Measurements from ENCODE around the gene PLEKHA7.
"Not testable (repeated sequence)": the region's sequence is repeated elsewhere in the genome, so short reads cannot be mapped to it uniquely, and the experiment has no call there.

Gene PLEKHA7

DNA sequence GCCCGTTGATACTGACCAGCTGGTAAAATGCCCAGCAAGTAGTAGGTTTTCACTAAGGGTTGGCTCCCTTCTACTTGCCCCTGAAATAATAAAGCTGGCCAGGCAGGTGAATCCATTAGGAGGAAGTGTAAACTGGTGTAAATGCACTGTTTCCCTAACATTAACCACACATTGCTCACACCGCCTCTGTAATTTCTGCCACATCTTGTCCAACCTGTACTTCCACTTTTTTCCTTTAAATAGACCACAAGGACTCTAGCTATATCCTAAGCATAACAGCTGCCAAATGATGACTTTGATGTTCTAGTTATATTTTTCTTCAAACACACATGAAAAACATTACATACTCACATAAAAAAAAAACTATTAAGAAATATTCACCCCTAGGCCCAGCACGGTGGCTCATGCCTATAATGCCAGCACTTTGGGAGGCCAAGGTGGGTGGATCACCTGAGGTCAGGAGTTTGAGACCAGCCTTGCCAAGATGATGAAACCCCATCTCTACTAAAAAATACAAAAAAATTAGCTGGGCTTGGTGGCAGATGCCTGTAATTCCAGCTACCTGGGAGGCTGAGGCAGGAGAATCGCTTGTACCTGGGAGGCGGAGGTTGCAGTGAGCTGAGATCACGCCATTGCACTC lies 95.6 kb downstream of the PLEKHA7 start:
- DNase-seq (ENCODE audit: low read depth in 4 of 4, low spot score in 1 of 4), result not testable (repeated sequence)

GRCh38 chr11:16917941-16918340 lies 96.3 kb downstream of the PLEKHA7 start:
- no peak for DNase-seq (ENCODE audit: low read depth in 4 of 4, low spot score in 1 of 4)

DNA sequence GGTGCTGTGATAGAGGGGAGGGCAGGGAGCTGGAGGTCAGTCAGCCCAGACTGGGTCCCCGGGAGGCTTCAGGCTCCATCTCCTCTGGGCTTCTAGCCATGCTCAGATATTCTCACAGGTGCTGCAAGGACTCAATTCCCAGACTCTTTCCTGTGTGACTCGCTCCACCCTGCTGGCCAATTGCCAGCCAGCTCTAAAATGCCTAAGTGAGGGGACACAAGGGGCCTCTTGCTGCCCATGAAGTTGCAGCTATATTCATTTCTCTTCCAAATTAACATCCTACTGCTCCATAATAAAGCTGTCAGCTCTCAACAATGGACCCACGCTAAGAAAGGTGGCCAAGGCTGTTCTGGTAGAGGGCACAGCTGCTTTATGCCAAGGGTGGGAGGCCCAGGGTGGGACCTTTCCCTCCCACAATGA lies 101.5 kb downstream of the PLEKHA7 start:
- DNase-seq (ENCODE audit: low read depth in 4 of 4, low spot score in 1 of 4), result no peak

- DNase-seq (ENCODE audit: low read depth in 4 of 4, low spot score in 1 of 4), result no peak
These were observed 102.6 kb downstream of the PLEKHA7 start for GRCh38 chr11:16911658-16912057.

GRCh38 chr11:16911186-16911585 lies 103.0 kb downstream of the PLEKHA7 start:
- no peak for DNase-seq (ENCODE audit: low read depth in 4 of 4, low spot score in 1 of 4)

DNA sequence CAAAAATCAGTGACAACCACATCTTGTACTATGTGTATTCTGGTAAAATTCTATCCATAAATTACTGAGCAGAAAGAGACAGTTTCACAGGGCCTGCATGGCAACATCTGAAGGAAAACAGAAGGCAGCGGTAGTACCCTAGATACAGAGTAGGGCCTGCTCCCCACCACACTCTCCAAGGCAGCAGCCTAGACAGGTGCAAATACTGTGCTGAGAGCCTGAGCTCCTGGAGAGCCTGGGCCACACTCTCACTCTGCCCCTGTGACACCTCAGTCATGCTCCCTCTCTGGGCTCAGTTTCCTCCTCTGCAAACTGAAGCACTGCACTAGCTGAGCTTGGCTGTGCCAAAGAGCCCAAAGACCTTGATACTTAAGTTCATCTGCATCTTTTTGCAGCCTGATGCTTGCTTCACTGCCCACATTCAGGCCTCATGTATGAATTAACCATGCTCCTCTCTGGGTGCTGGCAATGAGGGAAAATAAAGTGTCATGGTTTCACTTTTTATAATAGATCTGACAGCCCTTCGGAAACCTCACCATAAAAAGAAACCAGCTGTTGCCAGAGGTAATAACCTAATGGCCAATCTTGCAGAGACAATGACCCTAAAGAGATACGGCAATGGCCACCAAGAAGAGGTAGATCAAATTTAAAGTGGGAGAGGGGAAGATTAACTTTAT lies 104.7 kb downstream of the PLEKHA7 start:
- no peak for DNase-seq (ENCODE audit: low read depth in 4 of 4, low spot score in 1 of 4)

DNA sequence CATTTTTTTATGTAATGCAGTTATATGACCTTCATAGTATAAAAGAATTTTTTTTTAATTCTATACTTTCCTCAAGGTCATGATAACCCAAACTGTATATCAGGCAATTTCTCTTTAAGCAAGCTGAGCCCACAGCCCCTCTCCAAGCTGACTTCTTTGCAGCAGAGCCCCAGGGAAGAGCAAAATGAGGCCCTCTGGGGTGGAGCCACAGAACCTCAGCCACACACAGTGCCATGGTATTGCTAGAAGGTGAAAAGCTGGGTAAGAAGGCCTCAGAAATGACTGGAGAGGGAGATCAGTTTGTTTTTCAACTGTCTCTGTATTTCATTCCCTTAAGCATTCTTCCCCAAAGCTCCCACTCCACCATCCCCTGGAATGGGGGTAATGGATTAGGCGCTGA lies 108.8 kb downstream of the PLEKHA7 start:
- no peak for DNase-seq (ENCODE audit: low read depth in 4 of 4, low spot score in 1 of 4)

DNA sequence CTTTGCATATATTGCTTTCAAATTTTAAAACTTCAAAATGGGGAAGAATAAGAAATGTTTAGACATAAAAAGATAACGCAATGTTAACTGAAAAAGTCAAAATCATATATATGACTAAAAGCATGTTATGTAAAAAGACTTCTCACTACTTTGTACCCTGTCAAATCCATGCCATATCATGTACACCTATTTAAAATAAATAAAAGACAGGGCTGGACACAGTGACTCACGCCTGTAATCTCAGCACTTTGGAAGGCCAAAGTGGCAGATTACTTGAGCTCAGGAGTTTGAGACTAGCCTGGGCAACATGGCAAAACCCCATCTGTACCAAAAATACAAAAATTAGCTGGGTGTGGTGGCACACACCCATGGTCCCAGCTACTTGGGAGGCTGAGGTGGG lies 109.5 kb downstream of the PLEKHA7 start:
- not testable (repeated sequence) for DNase-seq (ENCODE audit: low read depth in 4 of 4, low spot score in 1 of 4)

- DNase-seq (ENCODE audit: low read depth in 4 of 4, low spot score in 1 of 4), result no peak
These were observed 111.3 kb downstream of the PLEKHA7 start for GRCh38 chr11:16902781-16903378.

GRCh38 chr11:16902182-16902581 lies 112.0 kb downstream of the PLEKHA7 start:
- DNase-seq (ENCODE audit: low read depth in 4 of 4, low spot score in 1 of 4), result no peak

GRCh38 chr11:16900491-16900890 lies 113.7 kb downstream of the PLEKHA7 start:
- no peak for DNase-seq (ENCODE audit: low read depth in 4 of 4, low spot score in 1 of 4)

- no peak for DNase-seq (ENCODE audit: low read depth in 4 of 4, low spot score in 1 of 4)
These were observed 114.4 kb downstream of the PLEKHA7 start for GRCh38 chr11:16899708-16900303.

- no peak for DNase-seq (ENCODE audit: low read depth in 4 of 4, low spot score in 1 of 4)
These were observed 115.8 kb downstream of the PLEKHA7 start for GRCh38 chr11:16898274-16898985.

DNA sequence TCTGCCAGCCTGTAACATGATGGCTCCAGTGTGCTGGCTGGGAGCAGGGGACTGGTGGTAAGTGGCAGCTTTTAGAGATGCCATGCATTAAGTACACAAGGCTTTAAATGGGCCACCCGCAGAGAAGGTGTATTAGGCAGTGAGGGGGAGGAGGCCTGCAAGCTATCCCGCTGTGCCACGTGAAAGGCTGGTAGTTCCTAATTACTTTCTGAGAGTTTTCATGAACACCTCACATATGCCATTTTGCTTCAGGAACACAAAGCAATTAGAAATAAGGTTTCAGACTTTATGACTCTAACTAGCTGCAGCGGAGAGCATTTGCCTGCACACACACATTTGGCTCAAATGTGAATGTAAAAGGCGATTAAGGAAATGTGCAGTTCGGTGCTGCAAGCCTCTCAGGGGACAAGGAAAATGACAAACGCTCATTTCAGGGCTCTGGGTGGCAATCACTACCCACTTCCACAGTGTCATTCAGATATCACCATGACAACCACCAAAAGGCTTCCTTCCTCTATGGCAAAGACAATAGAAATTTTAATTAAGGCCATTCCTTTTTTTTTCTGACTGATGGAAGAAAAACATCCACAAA lies 116.6 kb downstream of the PLEKHA7 start:
- no peak for DNase-seq (ENCODE audit: low read depth in 4 of 4, low spot score in 1 of 4)

GRCh38 chr11:16896729-16897469 lies 117.3 kb downstream of the PLEKHA7 start:
- DNase-seq (ENCODE audit: low read depth in 4 of 4, low spot score in 1 of 4), result no peak

DNA sequence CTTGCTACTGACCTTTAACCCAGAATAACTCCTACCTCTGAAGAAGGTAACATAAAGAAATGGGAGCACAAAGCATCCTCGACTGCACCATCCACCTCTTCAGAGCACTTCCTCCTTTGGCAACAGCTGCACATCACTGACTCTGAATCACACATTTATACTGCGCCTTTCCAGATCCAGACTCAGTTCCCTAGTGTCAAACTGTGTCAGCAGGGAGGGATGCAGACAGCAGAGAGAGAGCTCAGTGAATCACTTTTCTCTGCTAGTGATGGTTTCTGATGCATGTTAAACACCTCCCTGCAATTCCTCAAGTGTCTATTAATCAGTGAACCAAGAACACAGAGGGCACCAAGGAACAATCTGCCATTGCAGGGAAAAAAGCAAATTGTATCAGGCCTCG lies 118.9 kb downstream of the PLEKHA7 start:
- DNase-seq (ENCODE audit: low read depth in 4 of 4, low spot score in 1 of 4), result no peak

DNA sequence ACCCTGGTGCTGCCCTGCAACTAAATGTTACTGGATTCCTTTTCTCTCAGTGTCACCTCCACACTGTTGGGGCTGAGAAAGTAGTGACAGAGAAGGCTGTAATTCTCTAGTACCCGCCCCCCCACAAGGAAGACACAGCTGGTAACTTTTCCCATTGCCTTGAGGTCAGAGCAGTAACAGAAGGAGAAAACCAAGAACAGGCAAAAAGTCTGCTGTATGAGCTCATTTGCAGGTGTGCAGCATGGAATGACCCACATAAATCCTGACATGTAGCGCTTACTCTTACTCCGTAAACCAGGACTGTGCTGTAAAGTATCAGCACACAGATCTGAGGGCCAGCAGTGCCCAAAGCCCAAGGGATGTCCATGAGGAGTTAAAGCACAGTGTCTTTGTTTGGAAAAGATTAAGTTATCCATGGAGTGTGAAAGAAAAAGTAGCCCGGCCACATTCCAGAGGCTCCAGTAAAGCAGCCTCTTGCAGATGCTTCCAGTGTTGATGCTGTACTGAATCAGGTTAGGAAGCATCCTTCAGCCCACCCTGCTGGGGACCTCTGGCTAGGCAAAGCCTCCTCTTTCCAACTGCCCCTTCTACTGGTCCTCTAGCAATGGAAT lies 120.7 kb downstream of the PLEKHA7 start:
- no peak for DNase-seq (ENCODE audit: low read depth in 4 of 4, low spot score in 1 of 4)

- DNase-seq (ENCODE audit: low read depth in 4 of 4, low spot score in 1 of 4), result no peak
These were observed 122.2 kb downstream of the PLEKHA7 start for GRCh38 chr11:16891964-16892363.

GRCh38 chr11:16891165-16891564 lies 123.0 kb downstream of the PLEKHA7 start:
- DNase-seq (ENCODE audit: low read depth in 4 of 4, low spot score in 1 of 4), result no peak

- no peak for DNase-seq (ENCODE audit: low read depth in 4 of 4, low spot score in 1 of 4)
These were observed 123.8 kb downstream of the PLEKHA7 start for GRCh38 chr11:16890442-16890841.
